ENCODE measurements around the gene APOE.

Gene APOE

GRCh38 chr19:44867578-44867977 lies 38.0 kb upstream of the APOE start:
- TF ChIP-seq, protein P1, sequence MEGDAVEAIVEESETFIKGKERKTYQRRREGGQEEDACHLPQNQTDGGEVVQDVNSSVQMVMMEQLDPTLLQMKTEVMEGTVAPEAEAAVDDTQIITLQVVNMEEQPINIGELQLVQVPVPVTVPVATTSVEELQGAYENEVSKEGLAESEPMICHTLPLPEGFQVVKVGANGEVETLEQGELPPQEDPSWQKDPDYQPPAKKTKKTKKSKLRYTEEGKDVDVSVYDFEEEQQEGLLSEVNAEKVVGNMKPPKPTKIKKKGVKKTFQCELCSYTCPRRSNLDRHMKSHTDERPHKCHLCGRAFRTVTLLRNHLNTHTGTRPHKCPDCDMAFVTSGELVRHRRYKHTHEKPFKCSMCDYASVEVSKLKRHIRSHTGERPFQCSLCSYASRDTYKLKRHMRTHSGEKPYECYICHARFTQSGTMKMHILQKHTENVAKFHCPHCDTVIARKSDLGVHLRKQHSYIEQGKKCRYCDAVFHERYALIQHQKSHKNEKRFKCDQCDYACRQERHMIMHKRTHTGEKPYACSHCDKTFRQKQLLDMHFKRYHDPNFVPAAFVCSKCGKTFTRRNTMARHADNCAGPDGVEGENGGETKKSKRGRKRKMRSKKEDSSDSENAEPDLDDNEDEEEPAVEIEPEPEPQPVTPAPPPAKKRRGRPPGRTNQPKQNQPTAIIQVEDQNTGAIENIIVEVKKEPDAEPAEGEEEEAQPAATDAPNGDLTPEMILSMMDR (IDR thresholded peaks at IDR 0.05; ENCODE audit: insufficient read depth, low read depth, low read length, missing control alignments) = no peak
- DNase-seq (ENCODE audit: low read depth) = no peak
- H3K4me3 ChIP-seq (ENCODE audit: low read length) = no peak overlapping the region

DNA sequence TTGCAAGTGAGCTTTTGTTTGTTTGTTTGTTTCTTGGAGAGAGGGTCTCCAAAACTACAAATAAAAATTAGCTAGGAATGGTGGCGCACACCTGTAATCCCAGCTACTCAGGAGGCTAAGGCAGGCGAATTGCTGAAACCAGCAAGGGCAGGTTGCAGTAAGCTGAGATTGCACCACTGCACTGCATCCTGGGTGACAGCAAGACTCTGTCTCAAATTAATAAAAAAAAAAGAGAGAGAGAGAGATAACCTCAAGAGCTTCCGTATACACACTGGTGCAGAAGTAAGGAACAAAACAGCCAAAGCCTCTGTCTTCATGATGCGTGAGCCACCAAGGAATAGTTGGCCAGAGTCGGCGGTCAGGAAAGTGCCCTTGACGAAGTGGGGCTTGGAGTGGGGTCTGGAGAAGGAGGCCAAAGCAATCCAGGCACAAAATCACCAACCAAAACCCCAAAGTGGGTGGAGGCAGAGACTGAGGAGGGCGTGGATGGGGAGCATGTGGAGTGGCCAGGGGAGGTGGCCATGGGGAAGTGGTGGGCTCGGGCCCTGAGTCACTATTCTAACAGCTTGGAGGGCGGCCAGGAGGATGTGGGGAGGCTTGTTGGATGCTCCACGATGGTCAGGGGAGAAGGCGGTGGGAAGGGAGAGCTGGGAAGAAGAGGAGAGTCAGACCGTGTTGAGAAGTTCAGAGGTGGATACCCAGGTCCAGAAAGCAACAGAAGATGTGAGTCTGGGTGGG lies 35.7 kb upstream of the APOE start:
- DNase-seq (ENCODE audit: low read depth) = no peak
- TF ChIP-seq, protein P1 (IDR thresholded peaks at IDR 0.05; ENCODE audit: insufficient read depth, low read depth, low read length, missing control alignments) = no peak
- H3K4me3 ChIP-seq (ENCODE audit: low read length) = no peak overlapping the region

DNA sequence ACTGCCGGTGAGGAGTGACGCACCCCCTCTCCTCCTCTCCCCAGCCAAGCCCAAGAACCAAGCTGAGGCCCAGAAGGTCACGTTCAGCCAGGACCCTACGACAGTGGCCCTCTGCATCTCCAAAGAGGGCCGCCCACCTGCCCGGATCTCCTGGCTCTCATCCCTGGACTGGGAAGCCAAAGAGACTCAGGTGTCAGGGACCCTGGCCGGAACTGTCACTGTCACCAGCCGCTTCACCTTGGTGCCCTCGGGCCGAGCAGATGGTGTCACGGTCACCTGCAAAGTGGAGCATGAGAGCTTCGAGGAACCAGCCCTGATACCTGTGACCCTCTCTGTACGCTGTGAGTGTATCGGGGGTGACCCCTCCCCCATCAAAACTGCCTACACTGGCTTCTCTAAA lies 33.8 kb upstream of the APOE start:
- DNase-seq (ENCODE audit: low read depth) = no peak
- TF ChIP-seq, protein P1 (IDR thresholded peaks at IDR 0.05; ENCODE audit: insufficient read depth, low read depth, low read length, missing control alignments) = no peak
- H3K4me3 ChIP-seq (ENCODE audit: low read length) = no peak overlapping the region

DNA sequence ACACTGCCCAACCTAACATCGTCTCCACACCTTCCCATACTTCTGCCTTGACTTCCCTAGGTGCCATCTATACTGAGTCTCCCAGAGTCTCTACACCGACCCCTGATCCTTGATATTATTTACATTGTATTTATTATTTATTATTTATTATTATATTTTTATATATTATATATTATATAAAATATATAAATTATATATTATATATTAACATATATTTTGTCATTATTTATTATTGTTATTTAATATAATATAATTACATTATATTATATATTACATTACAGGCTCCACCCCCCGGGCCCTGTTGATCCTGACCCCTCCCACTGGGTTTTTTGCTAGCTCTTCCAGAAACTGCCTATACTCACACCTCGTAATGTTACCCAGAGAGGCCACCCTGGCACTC lies 32.9 kb upstream of the APOE start:
- no peak overlapping the region for H3K4me3 ChIP-seq (ENCODE audit: low read length)
- no peak for DNase-seq (ENCODE audit: low read depth)
- TF ChIP-seq, protein P1 (IDR thresholded peaks at IDR 0.05; ENCODE audit: insufficient read depth, low read depth, low read length, missing control alignments) = no peak

DNA sequence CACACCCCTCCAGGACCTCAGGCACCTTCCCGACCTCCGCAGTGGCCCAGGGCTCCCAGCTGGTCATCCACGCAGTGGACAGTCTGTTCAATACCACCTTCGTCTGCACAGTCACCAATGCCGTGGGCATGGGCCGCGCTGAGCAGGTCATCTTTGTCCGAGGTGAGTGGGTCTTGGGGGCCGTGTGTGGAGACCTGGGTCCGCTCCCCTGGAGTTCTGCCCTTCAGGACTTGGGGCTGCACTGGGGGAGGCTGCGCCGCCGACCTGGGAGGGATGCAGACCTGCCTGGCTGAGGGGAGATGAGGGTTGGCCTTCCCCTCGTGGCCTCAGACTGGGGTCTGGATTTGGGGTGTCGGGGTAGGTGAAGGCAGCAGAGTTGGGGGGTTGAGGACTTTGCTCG lies 31.3 kb upstream of the APOE start:
- TF ChIP-seq, protein P1 (IDR thresholded peaks at IDR 0.05; ENCODE audit: insufficient read depth, low read depth, low read length, missing control alignments) = no peak
- H3K4me3 ChIP-seq (ENCODE audit: low read length) = no peak overlapping the region
- DNase-seq (ENCODE audit: low read depth) = no peak

DNA sequence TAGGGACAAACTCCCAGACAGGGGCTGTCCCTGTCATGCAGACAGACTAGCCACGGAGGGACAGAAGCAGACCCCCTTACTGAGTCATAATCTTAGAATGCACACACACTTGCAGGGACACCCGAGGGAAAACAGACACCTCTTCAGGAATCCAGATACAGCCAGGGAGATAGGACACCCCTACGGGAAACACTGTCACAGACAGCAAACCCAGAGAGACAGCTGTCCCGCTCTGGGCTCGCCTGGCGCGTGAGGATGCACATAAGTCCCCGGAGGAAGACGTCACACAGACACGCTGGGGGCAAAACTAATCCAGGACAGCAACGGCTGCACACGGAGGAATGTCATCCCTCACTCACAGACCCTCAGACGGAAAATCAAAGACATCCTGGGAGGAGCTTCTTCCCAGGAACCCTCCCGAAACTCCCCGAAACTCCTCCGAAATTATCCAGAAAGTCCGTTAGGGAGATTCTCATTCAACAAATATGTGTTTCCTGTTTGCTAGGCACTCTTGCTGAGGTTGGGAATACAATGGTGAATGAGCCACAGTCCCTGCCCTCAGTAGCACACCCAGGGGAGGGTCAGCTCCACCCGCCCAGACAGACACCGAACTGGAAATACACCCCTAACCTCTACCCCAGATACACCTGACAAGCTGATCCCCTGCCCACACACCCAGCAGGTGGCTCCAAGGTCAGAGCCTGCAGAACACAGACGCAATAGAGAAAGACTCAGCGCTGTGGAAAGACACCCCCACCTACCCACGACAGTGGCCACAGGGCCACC lies 29.7 kb upstream of the APOE start:
- peak; percentile 81 for DNase-seq (ENCODE audit: low read depth)
- H3K4me3 ChIP-seq (ENCODE audit: low read length) = no peak overlapping the region
- TF ChIP-seq, protein P1 (IDR thresholded peaks at IDR 0.05; ENCODE audit: insufficient read depth, low read depth, low read length, missing control alignments) = no peak

Measured in epithelial cell of esophagus (primary cell).